H1 (cell line): Measurements from ENCODE around the gene CD163. TPM values are rescaled to one million over a fixed set of nuclear protein-coding genes. Genes with fewer than 3 reads are reported as not detected.

Source experiments
- CREB1 ChIP-seq: IDR thresholded peaks from 2 replicates; pipeline ENCODE4 v1.6.1; 2012; ENCODE audit warnings: inconsistent platforms
- CTBP2 ChIP-seq: IDR thresholded peaks from 2 replicates; pipeline ENCODE4 v1.7.0; 2011; ENCODE audit warnings: borderline replicate concordance, mild to moderate bottlenecking, moderate library complexity, mixed read lengths, low read length; ENCODE audit not compliant: insufficient read depth, insufficient read length
- EP300 ChIP-seq, 2 experiments: IDR thresholded peaks; 1 replicate in 1 of 2; 2 replicates in 1 of 2; pipeline ENCODE4 v1.6.1; 2011 to 2012; ENCODE audit warnings: low read depth in 2 of 2, low read length in 2 of 2, mild to moderate bottlenecking in 2 of 2, borderline replicate concordance in 1 of 2, inconsistent platforms in 1 of 2, moderate library complexity in 1 of 2
- GABPA ChIP-seq: IDR thresholded peaks from 2 replicates; pipeline ENCODE4 v1.6.1; 2011; ENCODE audit warnings: mild to moderate bottlenecking, low read length, moderate library complexity, borderline replicate concordance; ENCODE audit not compliant: insufficient read depth
- GTF2F1 ChIP-seq: IDR thresholded peaks from 2 replicates; pipeline ENCODE4 v1.6.1; 2012; ENCODE audit warnings: low read depth, low read length, improper control_type of control experiment, borderline replicate concordance
- HDAC2 ChIP-seq, 2 experiments: fragments of 300-600 bp in 1 of 2; sonication (generic) in 1 of 2; IDR thresholded peaks; 2 replicates each; pipeline ENCODE4 v1.6.1; 2011 to 2012; ENCODE audit warnings: low read depth in 2 of 2, low read length in 2 of 2, mild to moderate bottlenecking in 2 of 2, moderate library complexity in 2 of 2, borderline replicate concordance in 1 of 2, inconsistent platforms in 1 of 2
- JUND ChIP-seq: IDR thresholded peaks from 2 replicates; pipeline ENCODE4 v1.6.1; 2011; ENCODE audit warnings: mild to moderate bottlenecking, improper control_type of control experiment, low read length
- KDM4A ChIP-seq: IDR thresholded peaks from one replicate; pipeline ENCODE4 v1.7.1; 2012; ENCODE audit warnings: low read depth, mild to moderate bottlenecking, moderate library complexity, low read length, inconsistent platforms; ENCODE audit not compliant: severe bottlenecking
- MAX ChIP-seq: IDR thresholded peaks from 2 replicates; pipeline ENCODE4 v1.6.1; 2012; ENCODE audit warnings: inconsistent platforms
- PHF8 ChIP-seq: fragments of 200-600 bp; sonication (generic); conservative IDR thresholded peaks from 2 replicates; pipeline ENCODE4 v1.7.1; 2012; ENCODE audit warnings: low read depth, mild to moderate bottlenecking, inconsistent platforms, low read length, moderate library complexity
- POLR2A ChIP-seq, 2 experiments: IDR thresholded peaks; 1 replicate in 1 of 2; 2 replicates in 1 of 2; pipeline ENCODE4 v1.6.1; 2011; ENCODE audit warnings: low read depth in 2 of 2, low read length in 2 of 2, mild to moderate bottlenecking in 2 of 2; ENCODE audit errors: control extremely low read depth in 1 of 2
- RAD21 ChIP-seq, 2 experiments: IDR thresholded peaks in 1 of 2; conservative IDR thresholded peaks in 1 of 2; 2 replicates each; pipeline ENCODE4 v1.6.1; 2011; ENCODE audit warnings: low read depth in 2 of 2, low read length in 2 of 2, improper control_type of control experiment in 1 of 2, inconsistent platforms in 1 of 2, mild to moderate bottlenecking in 1 of 2, moderate library complexity in 1 of 2
- RBBP5 ChIP-seq: IDR thresholded peaks from 2 replicates; pipeline ENCODE4 v1.7.1; 2012; ENCODE audit warnings: low read depth, mild to moderate bottlenecking, inconsistent platforms, low read length, moderate library complexity, borderline replicate concordance
- TAF1 ChIP-seq: IDR thresholded peaks from 2 replicates; pipeline ENCODE4 v1.6.1; 2011; ENCODE audit warnings: mild to moderate bottlenecking, low read depth, low read length
- TAF7 ChIP-seq: optimal IDR thresholded peaks from 2 replicates; pipeline ENCODE3; 2011; ENCODE audit warnings: low read depth, mild to moderate bottlenecking, inconsistent platforms, low read length, moderate library complexity, borderline replicate concordance
- YY1 ChIP-seq: IDR thresholded peaks from 2 replicates; pipeline ENCODE4 v1.6.1; 2011; ENCODE audit warnings: low read depth, mild to moderate bottlenecking, low read length
- ZNF274 ChIP-seq: IDR thresholded peaks from 2 replicates; pipeline ENCODE4 v1.7.0; 2012; ENCODE audit warnings: low read length, borderline replicate concordance; ENCODE audit errors: extremely low read depth
- polyA plus RNA-seq, 7 experiments: library from polyadenylated mRNA; depleted of rRNA in 3 of 7; stranded (reverse) in 5 of 7; unstranded in 2 of 7; fragments of >200 nt in 5 of 7; fragments of 200-250 nt in 2 of 7; gene quantifications; 1 replicate in 5 of 7; 2 replicates in 1 of 7; 4 replicates in 1 of 7; pipeline versions ENCODE4 v1.2.1 to v1.2.3, GENCODE V29; 2011 to 2013; ENCODE audit warnings: missing spikeins in 2 of 7, mixed read lengths in 2 of 7
- total RNA-seq: library from RNA; stranded (reverse); fragmentation: NEBNext Ultra II Directional; extraction: Animal tissue kit (Norgen Biotek cat#: 25700); gene quantifications from 2 replicates; pipeline ENCODE4 v1.2.1, GENCODE V29; 2021

Gene CD163
- total and polyA plus RNA-seq, 2 of the 8 experiments (the other 6 are each of a cell fraction or from before 2014, with no cell fraction given): 0.02 TPM; not detected in 1

GRCh38 chr12:7439579-7440505 is 63.7 kb downstream of the CD163 start (continued):
- no peak for TF ChIP-seq ZNF274
- no peak for TF ChIP-seq CTBP2
- peak in 1 of 2 experiments; percentile 71; a peak in 2 of 3 replicates for TF ChIP-seq POLR2A (IDR thresholded peaks at IDR 0.05; ENCODE audit: control extremely low read depth in 1 of 2, low read depth in 2 of 2, low read length in 2 of 2)
- TF ChIP-seq CREB1: peak; percentile 47
- peak; percentile 66 for TF ChIP-seq PHF8
- TF ChIP-seq RBBP5: peak; percentile 90; the same call in 1 of the 2 replicates
- 0 out of 2 replicates have a peak, but pooled peaks have one; percentile 34 for TF ChIP-seq GABPA
- peak in 1 of 2 experiments; percentile 43; a peak in 2 of 4 replicates for TF ChIP-seq RAD21 (IDR thresholded peaks at IDR 0.05 in 1 of 2, conservative IDR thresholded peaks at IDR 0.05 in 1 of 2; ENCODE audit: low read depth in 2 of 2, low read length in 2 of 2)
- no peak for TF ChIP-seq JUND
- peak; percentile 83 for TF ChIP-seq YY1
- TF ChIP-seq TAF7: peak; percentile 67
- TF ChIP-seq GTF2F1: peak; percentile 54; the same call in 1 of the 2 replicates
- peak; percentile 70; the same call in 1 of the 2 replicates for TF ChIP-seq TAF1
- no peak; a peak in 1 of 4 replicates for TF ChIP-seq HDAC2 (IDR thresholded peaks at IDR 0.05; ENCODE audit: borderline replicate concordance in 1 of 2, low read depth in 2 of 2, low read length in 2 of 2)
- TF ChIP-seq EP300 (IDR thresholded peaks at IDR 0.05; ENCODE audit: borderline replicate concordance in 1 of 2, low read depth in 2 of 2, low read length in 2 of 2): no peak
- TF ChIP-seq KDM4A: peak; percentile 87
- peak; percentile 97 for TF ChIP-seq MAX
